Thoracic aorta (tissue), 2 donors: ENCODE results near the gene FOXN1. TPM values are rescaled to one million over a fixed set of nuclear protein-coding genes. Genes with fewer than 3 reads are reported as not detected.

Experiments
- ATAC-seq: fragments of 150-250 bp; one replicate; pipeline ENCODE4 v1.8.0; 2017; ENCODE audit warnings: low read depth; ENCODE audit not compliant: insufficient number of reproducible peaks, low FRiP score
- DNase-seq: peaks from one replicate; pipeline ENCODE4 v3.0.0-alpha.2; 2020; ENCODE audit warnings: low spot score
- H3K27ac ChIP-seq, 2 donors: fragments of 200-600 bp; sonication (generic); 1 replicate in 1 of 2; 2 replicates in 1 of 2; pipeline ENCODE4 v1.5.1; 2016; ENCODE audit warnings: mild to moderate bottlenecking in 2 of 2, moderate library complexity in 2 of 2
- H3K27me3 ChIP-seq: fragments of 200-600 bp; sonication (generic); replicated peaks from 2 replicates; pipeline ENCODE4 v1.6.0; 2016; ENCODE audit warnings: mild to moderate bottlenecking; ENCODE audit not compliant: insufficient read depth
- H3K36me3 ChIP-seq: fragments of 200-600 bp; sonication (generic); one replicate; pipeline ENCODE4 v1.5.1; 2016
- H3K4me1 ChIP-seq, 2 donors: fragments of 200-600 bp; sonication (generic); 1 replicate in 1 of 2; 2 replicates in 1 of 2; pipeline versions ENCODE4 v1.5.1 to v1.6.0; 2016; ENCODE audit warnings: low read depth in 2 of 2, mild to moderate bottlenecking in 1 of 2; ENCODE audit not compliant: control insufficient read depth in 1 of 2
- H3K4me3 ChIP-seq: fragments of 200-600 bp; sonication (generic); 2 replicates; pipeline ENCODE4 v1.5.1; 2016; ENCODE audit warnings: mild to moderate bottlenecking
- H3K9me3 ChIP-seq: fragments of 200-600 bp; sonication (generic); 2 replicates; pipeline ENCODE4 v1.5.1; 2016
- CTCF ChIP-seq: fragments of 200-600 bp; sonication (generic); IDR thresholded peaks from one replicate; pipeline ENCODE4 v1.5.1; 2019; ENCODE audit warnings: antibody characterized with exemption
- total RNA-seq, 2 donors: library from RNA; depleted of rRNA; stranded (reverse); fragments of >200 nt; gene quantifications; one replicate each; pipeline versions ENCODE4 v1.1.0 to v1.2.3, GENCODE V29; 2016

FOXN1 gene
- total RNA-seq, 2 donors from 2014 or later = not detected

DNA sequence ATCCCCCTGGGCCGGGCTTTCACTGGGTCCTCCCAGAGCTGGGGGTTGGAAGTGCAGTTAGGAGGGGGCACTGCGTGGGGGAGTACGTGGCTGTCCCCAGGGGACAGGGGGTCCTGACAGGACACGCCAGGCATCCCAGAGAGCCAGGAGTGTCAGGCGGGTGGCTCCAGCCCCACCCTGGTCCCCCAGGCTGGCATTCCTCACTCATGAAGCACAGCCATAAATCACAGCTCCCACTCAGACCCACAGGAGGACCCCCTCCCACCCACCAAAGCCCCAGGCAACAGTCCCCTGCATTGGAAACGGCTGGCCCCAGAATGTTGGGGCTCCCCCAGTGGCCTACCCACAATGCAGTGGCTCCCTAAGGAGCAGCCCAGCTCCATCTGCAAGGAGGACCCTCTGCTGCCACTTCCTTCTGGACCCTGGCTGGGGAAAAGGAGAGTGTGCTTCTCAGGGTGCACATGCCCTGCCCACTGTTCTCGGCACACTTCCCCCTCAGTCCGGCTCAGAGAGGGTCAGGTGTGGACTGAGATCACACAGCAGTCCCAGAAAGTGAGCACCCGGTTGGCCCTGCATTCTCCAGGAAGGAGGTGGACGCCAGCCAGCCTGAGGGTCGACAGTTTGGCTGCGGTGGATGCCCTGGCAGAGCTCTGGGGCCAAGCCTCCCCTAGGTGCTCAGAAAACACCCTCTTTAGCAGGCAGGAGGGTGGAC lies 7.3 kb upstream of the FOXN1 start:
- TF ChIP-seq CTCF = no peak
- no peak overlapping the region for H3K4me3 ChIP-seq
- H3K27me3 ChIP-seq = peaks cover 3% of the 10 kb centered on the region
- no peaks in the 10 kb centered on the region for H3K9me3 ChIP-seq
- DNase-seq = no peak
- no peak for ATAC-seq
- H3K27ac ChIP-seq = no peak overlapping the region
- no peaks in the 10 kb centered on the region for H3K4me1 ChIP-seq
- no peaks in the 10 kb centered on the region for H3K36me3 ChIP-seq

- H3K27me3 ChIP-seq = peaks cover 3% of the 10 kb centered on the region
- H3K4me1 ChIP-seq = no peaks in the 10 kb centered on the region
- ATAC-seq (no peak), DNase-seq (no peak)
- H3K4me3 ChIP-seq = no peak overlapping the region
- H3K9me3 ChIP-seq = no peaks in the 10 kb centered on the region
- H3K27ac ChIP-seq = no peak overlapping the region
- TF ChIP-seq CTCF = no peak
- H3K36me3 ChIP-seq = no peaks in the 10 kb centered on the region
Measured at GRCh38 chr17:28499364-28499664, 6.8 kb upstream of the FOXN1 start.

GRCh38 chr17:28499684-28500357 lies 6.3 kb upstream of the FOXN1 start:
- peaks cover 3% of the 10 kb centered on the region for H3K27me3 ChIP-seq
- no peaks in the 10 kb centered on the region for H3K36me3 ChIP-seq
- no peaks in the 10 kb centered on the region for H3K4me1 ChIP-seq
- H3K4me3 ChIP-seq = no peak overlapping the region
- H3K9me3 ChIP-seq = no peaks in the 10 kb centered on the region
- TF ChIP-seq CTCF = no peak
- DNase-seq (no peak), ATAC-seq (no peak)
- H3K27ac ChIP-seq = no peak overlapping the region

DNA sequence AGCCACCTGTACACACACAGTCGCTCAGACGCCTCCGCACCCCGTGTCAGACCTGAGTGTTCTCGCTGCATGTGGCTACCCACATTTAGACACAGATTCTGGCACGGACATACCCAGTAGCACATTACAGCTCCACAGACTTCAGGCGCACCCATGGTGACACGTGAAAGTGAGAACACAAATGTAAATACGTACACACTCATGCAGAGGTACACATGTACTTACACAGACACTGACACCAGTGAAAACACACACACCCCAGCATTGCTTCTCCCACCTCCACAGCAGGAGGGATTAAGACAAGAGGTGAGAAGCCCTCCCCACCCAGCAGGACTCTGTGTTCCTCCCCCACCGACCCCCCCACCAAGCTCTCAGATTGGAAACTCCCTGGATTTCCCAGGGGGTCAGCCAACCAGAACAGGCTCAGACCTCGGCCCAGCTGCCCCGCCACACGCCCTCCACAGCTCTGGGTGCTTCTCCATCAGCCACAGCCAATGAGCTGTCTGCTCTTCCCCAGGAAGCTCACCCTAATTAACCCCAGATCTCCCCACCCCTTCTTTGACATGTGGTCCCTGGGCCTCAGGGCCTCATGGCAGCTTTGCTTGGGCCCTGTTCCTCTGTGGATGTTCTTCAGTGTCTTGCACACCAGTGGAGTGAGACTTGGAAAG lies 5.3 kb upstream of the FOXN1 start:
- ATAC-seq (no peak), DNase-seq (no peak)
- TF ChIP-seq CTCF = no peak

More for the DNA sequence above, 5.3 kb upstream of the FOXN1 start:
- Histone ChIP-seq H3K9me3 (no peaks in the 10 kb centered on the region), H3K4me1 (no peaks in the 10 kb centered on the region), H3K27ac (no peak overlapping the region), H3K4me3 (no peak overlapping the region), H3K36me3 (no peaks in the 10 kb centered on the region), H3K27me3 (no peaks in the 10 kb centered on the region)
